ENCODE measurements around the gene PIGT. TPM values are rescaled to one million over a fixed set of nuclear protein-coding genes. Genes with fewer than 3 reads are reported as not detected.

PIGT gene
- total and polyA plus RNA-seq, 2 experiments from 2014 or later: 48.4 to 63.1 TPM

DNA sequence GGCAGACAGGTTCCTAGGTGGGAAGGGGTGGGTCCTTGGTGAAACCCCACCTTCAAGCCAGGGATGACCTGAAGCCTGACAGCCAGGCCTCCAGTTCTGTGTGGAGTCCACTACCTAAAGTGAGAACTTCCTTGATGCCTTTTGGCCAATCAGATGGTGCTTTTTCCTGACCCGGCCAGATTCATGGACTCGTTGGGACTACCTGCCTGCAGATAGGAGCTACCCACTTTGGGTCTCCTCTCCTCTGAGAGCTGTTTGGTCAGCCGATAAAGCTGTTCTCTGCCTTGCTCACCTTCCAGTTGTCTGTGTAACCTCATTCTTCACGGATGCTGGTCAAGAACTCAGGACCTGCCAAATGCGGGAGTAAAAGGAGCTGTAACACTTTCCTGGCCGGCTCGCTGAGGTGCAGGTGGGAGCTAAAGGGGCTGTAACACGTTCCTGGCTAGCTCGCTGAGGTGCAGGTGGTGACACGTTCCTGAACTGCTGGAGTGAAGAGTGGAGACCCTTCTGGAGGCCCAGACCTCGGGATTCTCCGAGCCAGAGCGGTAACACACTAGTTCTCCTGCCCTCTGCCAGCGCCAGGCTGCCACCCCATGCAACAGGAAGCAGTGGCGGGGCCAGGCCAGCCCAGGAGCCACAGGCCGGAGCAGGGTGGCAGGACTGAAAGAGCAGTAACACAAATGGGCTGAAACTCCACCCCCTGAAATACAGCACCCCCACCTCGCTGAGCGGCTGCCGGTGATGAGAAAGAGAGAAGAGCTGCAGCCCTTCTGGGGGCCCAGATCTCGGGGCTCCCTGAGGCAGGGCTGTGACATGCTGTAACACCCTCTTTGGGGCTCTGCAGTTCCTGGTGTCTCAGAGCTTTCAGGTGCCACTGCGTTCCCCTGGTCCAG is 21.5 kb upstream of the PIGT start:
- no peak overlapping the region for H3K4me3 ChIP-seq
- TF ChIP-seq EZH2 (IDR thresholded peaks at IDR 0.05; ENCODE audit: low read depth, unreplicated experiment) (no peak), EZH2phosphoT487 (IDR thresholded peaks at IDR 0.05; ENCODE audit: unreplicated experiment) (no peak), JUNB (IDR thresholded peaks at IDR 0.05; ENCODE audit: unreplicated experiment) (no peak), POLR2AphosphoS5 (IDR thresholded peaks at IDR 0.05; ENCODE audit: low read depth) (no peak), NANOG (IDR thresholded peaks at IDR 0.05; ENCODE audit: borderline replicate concordance) (no peak), ZNF331 (CRISPR knock-in tag; IDR thresholded peaks at IDR 0.05; ENCODE audit: low read depth) (no peak)
- TF ChIP-seq, protein P1, sequence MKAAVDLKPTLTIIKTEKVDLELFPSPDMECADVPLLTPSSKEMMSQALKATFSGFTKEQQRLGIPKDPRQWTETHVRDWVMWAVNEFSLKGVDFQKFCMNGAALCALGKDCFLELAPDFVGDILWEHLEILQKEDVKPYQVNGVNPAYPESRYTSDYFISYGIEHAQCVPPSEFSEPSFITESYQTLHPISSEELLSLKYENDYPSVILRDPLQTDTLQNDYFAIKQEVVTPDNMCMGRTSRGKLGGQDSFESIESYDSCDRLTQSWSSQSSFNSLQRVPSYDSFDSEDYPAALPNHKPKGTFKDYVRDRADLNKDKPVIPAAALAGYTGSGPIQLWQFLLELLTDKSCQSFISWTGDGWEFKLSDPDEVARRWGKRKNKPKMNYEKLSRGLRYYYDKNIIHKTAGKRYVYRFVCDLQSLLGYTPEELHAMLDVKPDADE (IDR thresholded peaks at IDR 0.05): no peak
- TF ChIP-seq, protein P2, sequence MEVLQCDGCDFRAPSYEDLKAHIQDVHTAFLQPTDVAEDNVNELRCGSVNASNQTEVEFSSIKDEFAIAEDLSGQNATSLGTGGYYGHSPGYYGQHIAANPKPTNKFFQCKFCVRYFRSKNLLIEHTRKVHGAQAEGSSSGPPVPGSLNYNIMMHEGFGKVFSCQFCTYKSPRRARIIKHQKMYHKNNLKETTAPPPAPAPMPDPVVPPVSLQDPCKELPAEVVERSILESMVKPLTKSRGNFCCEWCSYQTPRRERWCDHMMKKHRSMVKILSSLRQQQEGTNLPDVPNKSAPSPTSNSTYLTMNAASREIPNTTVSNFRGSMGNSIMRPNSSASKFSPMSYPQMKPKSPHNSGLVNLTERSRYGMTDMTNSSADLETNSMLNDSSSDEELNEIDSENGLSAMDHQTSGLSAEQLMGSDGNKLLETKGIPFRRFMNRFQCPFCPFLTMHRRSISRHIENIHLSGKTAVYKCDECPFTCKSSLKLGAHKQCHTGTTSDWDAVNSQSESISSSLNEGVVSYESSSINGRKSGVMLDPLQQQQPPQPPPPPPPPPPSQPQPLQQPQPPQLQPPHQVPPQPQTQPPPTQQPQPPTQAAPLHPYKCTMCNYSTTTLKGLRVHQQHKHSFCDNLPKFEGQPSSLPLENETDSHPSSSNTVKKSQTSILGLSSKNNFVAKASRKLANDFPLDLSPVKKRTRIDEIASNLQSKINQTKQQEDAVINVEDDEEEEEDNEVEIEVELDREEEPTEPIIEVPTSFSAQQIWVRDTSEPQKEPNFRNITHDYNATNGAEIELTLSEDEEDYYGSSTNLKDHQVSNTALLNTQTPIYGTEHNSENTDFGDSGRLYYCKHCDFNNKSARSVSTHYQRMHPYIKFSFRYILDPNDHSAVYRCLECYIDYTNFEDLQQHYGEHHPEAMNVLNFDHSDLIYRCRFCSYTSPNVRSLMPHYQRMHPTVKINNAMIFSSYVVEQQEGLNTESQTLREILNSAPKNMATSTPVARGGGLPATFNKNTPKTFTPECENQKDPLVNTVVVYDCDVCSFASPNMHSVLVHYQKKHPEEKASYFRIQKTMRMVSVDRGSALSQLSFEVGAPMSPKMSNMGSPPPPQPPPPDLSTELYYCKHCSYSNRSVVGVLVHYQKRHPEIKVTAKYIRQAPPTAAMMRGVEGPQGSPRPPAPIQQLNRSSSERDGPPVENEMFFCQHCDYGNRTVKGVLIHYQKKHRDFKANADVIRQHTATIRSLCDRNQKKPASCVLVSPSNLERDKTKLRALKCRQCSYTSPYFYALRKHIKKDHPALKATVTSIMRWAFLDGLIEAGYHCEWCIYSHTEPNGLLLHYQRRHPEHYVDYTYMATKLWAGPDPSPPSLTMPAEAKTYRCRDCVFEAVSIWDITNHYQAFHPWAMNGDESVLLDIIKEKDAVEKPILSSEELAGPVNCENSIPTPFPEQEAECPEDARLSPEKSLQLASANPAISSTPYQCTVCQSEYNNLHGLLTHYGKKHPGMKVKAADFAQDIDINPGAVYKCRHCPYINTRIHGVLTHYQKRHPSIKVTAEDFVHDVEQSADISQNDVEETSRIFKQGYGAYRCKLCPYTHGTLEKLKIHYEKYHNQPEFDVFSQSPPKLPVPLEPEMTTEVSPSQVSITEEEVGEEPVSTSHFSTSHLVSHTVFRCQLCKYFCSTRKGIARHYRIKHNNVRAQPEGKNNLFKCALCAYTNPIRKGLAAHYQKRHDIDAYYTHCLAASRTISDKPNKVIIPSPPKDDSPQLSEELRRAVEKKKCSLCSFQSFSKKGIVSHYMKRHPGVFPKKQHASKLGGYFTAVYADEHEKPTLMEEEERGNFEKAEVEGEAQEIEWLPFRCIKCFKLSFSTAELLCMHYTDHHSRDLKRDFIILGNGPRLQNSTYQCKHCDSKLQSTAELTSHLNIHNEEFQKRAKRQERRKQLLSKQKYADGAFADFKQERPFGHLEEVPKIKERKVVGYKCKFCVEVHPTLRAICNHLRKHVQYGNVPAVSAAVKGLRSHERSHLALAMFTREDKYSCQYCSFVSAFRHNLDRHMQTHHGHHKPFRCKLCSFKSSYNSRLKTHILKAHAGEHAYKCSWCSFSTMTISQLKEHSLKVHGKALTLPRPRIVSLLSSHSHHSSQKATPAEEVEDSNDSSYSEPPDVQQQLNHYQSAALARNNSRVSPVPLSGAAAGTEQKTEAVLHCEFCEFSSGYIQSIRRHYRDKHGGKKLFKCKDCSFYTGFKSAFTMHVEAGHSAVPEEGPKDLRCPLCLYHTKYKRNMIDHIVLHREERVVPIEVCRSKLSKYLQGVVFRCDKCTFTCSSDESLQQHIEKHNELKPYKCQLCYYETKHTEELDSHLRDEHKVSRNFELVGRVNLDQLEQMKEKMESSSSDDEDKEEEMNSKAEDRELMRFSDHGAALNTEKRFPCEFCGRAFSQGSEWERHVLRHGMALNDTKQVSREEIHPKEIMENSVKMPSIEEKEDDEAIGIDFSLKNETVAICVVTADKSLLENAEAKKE (CRISPR knock-in tag; IDR thresholded peaks at IDR 0.05): no peak
- TF ChIP-seq, protein P3, sequence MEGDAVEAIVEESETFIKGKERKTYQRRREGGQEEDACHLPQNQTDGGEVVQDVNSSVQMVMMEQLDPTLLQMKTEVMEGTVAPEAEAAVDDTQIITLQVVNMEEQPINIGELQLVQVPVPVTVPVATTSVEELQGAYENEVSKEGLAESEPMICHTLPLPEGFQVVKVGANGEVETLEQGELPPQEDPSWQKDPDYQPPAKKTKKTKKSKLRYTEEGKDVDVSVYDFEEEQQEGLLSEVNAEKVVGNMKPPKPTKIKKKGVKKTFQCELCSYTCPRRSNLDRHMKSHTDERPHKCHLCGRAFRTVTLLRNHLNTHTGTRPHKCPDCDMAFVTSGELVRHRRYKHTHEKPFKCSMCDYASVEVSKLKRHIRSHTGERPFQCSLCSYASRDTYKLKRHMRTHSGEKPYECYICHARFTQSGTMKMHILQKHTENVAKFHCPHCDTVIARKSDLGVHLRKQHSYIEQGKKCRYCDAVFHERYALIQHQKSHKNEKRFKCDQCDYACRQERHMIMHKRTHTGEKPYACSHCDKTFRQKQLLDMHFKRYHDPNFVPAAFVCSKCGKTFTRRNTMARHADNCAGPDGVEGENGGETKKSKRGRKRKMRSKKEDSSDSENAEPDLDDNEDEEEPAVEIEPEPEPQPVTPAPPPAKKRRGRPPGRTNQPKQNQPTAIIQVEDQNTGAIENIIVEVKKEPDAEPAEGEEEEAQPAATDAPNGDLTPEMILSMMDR (conservative IDR thresholded peaks at IDR 0.05; ENCODE audit: low read depth in 2 of 2): no peak
- H3K79me2 ChIP-seq (replicated peaks; ENCODE audit: insufficient read depth): no peaks in the 10 kb centered on the region
- H3F3A ChIP-seq (replicated peaks; ENCODE audit: low read depth): no peaks in the 10 kb centered on the region
- no peak overlapping the region for H3K27ac ChIP-seq (ENCODE audit: low read depth)
- H3K27ac Mint-ChIP-seq: no peak overlapping the region
- no peaks in the 10 kb centered on the region for H3K9me2 ChIP-seq (ENCODE audit: insufficient read depth)
- no peak overlapping the region for H2AFZ ChIP-seq
- H3K4me1 Mint-ChIP-seq: no peaks in the 10 kb centered on the region
- DNase-seq (ENCODE audit: low spot score) (no peak), ATAC-seq (no peak)
- no peak overlapping the region for H3K4me2 ChIP-seq
- no peaks in the 10 kb centered on the region for H3K4me1 ChIP-seq (ENCODE audit: insufficient read depth)
- peaks cover 3% of the 10 kb centered on the region for H3K9me3 Mint-ChIP-seq
- no peaks in the 10 kb centered on the region for H3K27me3 Mint-ChIP-seq (ENCODE audit: insufficient read depth, low read depth, poor library complexity)
- H3K27me3 ChIP-seq (ENCODE audit: insufficient read depth): no peaks in the 10 kb centered on the region
- no peak overlapping the region for H3K4me3 Mint-ChIP-seq
- no peaks in the 10 kb centered on the region for H3K36me3 ChIP-seq (ENCODE audit: insufficient read depth)
- H4K20me1 ChIP-seq (replicated peaks; ENCODE audit: insufficient read depth): no peaks in the 10 kb centered on the region
- H3K36me3 Mint-ChIP-seq (ENCODE audit: low read depth): no peaks in the 10 kb centered on the region

All from GM23338 (cell line).